GM20000 (cell line): Measurements from ENCODE around the gene GSTCD.

Experiments
- DNase-seq: peaks from one replicate; pipeline ENCODE4 v3.0.0; 2012; ENCODE audit warnings: low spot score
- TF ChIP-seq, protein P1 (sequence below): IDR thresholded peaks from 2 replicates; pipeline ENCODE4 v1.5.1; 2012; ENCODE audit warnings: mild to moderate bottlenecking, control low read depth; ENCODE audit errors: extremely low read depth, missing control alignments

GSTCD gene

DNA sequence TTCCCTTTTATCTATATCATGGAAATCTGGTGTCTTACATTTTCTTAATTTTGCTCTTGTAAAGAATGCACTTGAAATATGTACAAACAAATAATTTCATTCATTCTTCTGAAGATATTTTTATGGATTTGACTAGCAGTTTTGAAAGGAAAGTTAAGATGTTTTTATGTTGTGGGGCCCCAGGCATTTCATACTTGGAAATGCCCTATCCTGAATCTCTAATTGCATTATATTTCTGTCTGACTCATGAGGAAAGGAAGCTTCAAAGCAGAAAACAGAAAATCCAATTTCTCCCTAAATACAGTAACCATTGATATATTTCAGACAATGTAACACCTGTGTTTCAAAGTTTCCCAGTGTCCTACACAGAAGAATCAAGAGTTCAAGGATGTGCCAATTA is 113.5 kb downstream of the GSTCD start:
- TF ChIP-seq, protein P1, sequence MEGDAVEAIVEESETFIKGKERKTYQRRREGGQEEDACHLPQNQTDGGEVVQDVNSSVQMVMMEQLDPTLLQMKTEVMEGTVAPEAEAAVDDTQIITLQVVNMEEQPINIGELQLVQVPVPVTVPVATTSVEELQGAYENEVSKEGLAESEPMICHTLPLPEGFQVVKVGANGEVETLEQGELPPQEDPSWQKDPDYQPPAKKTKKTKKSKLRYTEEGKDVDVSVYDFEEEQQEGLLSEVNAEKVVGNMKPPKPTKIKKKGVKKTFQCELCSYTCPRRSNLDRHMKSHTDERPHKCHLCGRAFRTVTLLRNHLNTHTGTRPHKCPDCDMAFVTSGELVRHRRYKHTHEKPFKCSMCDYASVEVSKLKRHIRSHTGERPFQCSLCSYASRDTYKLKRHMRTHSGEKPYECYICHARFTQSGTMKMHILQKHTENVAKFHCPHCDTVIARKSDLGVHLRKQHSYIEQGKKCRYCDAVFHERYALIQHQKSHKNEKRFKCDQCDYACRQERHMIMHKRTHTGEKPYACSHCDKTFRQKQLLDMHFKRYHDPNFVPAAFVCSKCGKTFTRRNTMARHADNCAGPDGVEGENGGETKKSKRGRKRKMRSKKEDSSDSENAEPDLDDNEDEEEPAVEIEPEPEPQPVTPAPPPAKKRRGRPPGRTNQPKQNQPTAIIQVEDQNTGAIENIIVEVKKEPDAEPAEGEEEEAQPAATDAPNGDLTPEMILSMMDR = no peak

DNA sequence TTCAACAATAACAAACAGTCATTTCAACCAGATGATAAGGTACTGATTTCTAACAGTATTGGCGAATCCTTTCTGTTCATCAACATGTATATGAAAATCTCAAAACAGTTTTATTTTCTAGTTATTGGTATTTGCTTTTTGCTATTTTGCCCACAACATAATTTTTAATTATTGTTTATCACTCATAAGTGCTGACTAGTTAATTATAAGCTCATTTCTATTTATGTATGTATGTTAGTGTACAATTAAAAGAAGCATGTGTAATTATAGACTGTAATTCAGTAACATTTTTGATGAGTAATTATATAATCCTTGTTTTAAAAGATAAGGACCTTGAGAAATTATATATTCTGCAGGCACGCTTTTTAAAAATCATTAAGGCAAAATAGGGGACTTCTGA is 119.5 kb downstream of the GSTCD start:
- TF ChIP-seq, protein P1 = no peak
- DNase-seq = no peak

More for the DNA sequence above, 113.5 kb downstream of the GSTCD start:
- DNase-seq = no peak

DNA sequence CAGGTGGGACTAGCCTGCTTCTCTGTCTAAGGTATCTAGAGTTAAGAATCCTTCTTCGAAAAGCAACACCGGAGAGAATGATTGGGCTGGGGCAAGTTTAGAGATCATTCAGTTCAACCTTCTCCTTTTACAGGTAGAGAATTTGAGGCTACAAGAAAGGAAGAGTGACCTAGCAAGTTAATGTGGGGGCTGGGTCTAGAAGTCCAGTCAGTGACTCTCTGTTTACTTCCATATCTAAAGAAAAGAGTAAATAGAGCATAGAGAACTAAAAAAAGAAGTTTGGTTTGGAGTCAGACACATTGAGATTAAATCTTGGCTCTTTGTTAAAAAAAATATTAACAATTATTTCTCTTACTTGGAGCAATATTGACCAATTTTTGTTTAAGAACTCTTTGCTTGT is 122.6 kb downstream of the GSTCD start:
- TF ChIP-seq, protein P1 = no peak

DNA sequence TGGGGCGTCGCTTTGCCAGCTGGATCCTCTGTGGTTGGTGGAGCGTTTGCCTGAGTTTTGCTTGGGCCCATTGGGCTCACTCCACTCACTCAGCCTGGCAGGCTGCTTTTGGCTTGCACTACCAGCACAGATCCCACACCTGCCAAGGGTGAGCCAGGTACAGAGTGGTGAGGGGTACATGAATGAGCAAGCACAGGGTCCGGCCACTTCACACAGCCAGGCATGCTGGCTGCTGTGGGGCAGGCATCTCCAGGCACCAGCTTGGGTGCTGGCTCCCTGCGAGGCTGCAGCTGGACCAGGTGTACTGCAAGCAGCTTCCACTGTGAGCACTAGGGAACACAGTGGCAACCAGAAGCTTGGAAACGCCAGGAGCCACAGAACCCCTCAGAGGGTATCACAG is 126.6 kb downstream of the GSTCD start:
- DNase-seq = no peak
- TF ChIP-seq, protein P1 = no peak

More for the DNA sequence above, 122.6 kb downstream of the GSTCD start:
- no peak for DNase-seq

DNA sequence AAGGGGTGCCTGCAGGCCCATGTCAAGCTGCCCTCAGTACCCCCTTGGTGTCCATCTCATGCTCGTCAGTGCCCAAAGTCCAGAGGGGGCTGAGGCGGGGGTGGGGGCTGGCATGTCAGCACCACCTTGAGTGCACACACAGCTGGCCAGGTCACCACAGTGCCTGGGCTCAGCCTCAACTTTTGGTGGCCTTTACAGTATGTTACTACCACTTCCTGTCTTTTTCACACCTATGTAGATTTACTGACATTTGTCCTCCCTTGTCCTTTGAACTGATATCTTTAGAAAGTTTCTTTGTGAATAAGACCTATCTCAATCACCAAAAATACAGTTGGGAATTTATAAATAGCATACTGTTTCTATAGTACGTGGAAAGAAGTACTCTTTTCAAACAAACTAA is 128.0 kb downstream of the GSTCD start:
- no peak for DNase-seq
- TF ChIP-seq, protein P1 = no peak

DNA sequence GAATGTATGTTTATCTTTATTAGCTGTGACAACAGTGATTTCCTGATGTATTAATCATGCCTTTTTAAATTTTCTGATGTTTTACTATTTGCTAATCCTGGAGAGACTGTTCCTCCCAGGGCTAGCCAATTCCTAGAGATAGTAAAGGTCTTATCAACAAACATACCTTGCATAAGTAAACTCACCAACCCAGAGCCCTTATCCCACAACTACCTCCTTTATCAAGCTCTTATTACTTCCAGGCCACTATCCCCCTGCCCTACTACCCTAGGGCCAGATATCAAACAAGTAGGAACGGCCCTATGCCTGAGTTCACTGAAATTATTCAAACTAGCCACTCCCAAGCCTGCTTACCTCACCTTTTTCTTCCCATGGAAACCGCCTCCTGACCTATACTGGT is 128.5 kb downstream of the GSTCD start:
- no peak for DNase-seq
- TF ChIP-seq, protein P1 = no peak

DNA sequence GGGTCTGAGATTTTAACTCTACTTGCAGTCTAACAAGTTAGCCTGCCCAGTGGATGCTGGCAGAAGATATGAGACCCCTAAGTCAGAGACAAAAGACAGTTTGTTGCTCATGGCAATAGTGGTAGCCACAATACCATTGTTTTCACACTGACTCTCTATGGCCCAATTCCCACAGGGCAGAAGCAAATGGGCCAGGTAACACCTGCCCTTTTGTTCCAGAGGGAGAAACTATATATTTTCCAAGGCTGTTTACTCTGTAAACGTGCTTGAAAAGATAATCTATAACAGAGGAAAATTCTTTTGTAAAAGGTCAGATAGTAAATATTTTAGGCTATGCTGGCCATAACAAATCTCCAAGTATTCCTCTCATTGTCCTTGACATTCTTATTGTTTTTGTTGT is 129.5 kb downstream of the GSTCD start:
- TF ChIP-seq, protein P1 = no peak
- DNase-seq = no peak
